ENCODE results near the gene ATG7.
A peak's percentile ranks its signal among the peaks of the same experiment; 100 is the strongest.

The ATG7 gene

DNA sequence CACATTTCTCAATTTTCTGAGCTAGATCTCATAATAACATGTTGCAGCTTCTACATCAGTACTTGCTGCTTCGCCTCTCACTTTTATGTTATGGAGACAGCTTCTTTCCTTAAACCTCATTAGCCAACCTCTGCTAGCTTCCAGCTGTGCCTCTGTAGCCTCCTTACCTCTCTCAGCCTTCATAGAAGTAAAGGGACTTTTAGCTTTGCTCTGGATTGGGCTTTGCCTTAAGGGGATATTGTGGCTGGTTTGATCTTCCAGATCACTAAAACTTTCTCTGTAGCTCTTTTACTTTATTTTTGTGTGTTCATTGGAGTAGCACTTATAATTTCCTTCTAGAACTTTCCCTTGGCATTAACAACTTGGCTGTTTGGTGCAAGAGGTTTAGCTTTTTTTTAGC is 150.1 kb downstream of the ATG7 start:
- no peak overlapping the region for H3K4me3 ChIP-seq
- H3K27ac ChIP-seq, result no peak overlapping the region
- DNase-seq (ENCODE audit: low spot score), result no peak
- TF ChIP-seq, protein P1, sequence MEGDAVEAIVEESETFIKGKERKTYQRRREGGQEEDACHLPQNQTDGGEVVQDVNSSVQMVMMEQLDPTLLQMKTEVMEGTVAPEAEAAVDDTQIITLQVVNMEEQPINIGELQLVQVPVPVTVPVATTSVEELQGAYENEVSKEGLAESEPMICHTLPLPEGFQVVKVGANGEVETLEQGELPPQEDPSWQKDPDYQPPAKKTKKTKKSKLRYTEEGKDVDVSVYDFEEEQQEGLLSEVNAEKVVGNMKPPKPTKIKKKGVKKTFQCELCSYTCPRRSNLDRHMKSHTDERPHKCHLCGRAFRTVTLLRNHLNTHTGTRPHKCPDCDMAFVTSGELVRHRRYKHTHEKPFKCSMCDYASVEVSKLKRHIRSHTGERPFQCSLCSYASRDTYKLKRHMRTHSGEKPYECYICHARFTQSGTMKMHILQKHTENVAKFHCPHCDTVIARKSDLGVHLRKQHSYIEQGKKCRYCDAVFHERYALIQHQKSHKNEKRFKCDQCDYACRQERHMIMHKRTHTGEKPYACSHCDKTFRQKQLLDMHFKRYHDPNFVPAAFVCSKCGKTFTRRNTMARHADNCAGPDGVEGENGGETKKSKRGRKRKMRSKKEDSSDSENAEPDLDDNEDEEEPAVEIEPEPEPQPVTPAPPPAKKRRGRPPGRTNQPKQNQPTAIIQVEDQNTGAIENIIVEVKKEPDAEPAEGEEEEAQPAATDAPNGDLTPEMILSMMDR (IDR thresholded peaks at IDR 0.05), result no peak

DNA sequence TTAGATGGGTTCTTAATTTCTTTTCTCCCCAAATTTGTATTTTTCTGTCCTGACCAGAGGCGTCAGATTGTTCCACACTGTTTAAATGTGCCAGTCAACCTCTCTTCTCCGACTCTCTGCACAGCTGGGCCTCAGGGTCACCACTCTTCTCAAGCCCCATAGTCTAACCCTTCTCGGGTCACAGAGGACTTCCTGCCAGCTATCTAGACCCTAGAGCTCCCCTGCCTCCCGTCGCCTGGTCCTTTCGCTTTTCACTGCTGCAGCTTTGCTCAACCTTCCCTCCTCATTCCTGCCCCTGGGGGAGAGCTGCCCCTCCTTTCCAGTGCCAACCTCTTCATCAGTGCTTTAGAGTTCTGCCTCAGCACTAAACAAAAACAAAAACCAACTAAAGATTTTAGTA is 151.7 kb downstream of the ATG7 start:
- Histone ChIP-seq H3K27ac (no peak overlapping the region), H3K4me3 (no peak overlapping the region)
- TF ChIP-seq, protein P1 (IDR thresholded peaks at IDR 0.05), result no peak
- no peak for DNase-seq (ENCODE audit: low spot score)

DNA sequence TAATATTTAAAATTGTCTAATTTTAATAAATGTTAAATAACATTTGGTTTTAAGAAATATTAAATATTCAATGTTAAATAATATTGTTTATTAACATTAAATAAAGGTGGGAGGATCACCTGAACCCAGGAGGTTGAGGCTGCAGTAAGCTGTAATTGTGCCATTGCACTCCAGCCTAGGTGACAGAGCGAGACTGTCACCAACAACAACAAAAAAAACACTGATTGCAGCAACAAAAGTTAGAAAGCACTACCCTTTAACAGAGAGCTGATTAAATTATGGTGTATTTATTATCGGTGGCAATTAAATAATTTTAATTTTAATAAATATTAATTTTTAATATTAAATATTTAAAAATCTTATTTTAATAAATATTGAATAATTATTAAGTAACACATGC is 152.1 kb downstream of the ATG7 start:
- H3K4me3 ChIP-seq, result no peak overlapping the region
- H3K27ac ChIP-seq, result no peak overlapping the region
- TF ChIP-seq, protein P1 (IDR thresholded peaks at IDR 0.05), result no peak
- no peak for DNase-seq (ENCODE audit: low spot score)

DNA sequence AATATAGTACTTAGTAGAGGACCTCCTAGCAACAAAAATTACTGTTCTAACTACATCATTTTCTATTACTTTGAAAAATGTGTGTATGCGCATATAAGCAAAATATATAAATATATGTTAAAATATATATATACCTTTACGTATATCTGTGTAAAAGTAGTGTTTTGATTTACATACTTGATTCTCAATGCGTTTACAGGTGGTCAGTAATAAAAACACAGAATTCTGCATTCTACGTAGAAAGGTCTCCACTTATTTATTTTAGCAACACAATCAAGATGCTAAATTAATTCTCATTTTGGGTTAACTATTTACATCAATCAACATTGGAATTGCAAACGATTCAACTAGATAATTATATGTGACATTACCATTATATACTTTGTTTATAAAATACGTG is 158.0 kb downstream of the ATG7 start:
- TF ChIP-seq, protein P1 (IDR thresholded peaks at IDR 0.05), result no peak
- no peak overlapping the region for H3K27ac ChIP-seq

DNA sequence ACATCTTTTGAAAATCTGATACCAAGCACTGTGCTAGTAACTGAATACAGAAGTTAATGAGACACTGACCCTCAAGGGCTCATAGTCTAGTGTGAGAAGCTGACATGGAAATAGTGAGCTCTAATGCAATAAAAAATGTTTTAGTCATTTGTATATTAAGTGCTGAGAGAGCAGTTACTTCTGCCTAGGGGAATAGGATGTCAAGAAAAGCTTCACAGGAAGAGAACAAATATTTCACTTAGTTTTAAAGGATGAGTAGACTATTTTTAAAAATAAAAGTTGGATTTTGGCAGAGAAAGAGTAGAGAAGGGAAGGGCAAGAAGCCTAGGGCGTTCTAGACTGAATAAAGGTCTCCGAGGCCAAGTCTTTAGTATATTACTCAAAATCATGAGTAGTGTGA is 158.4 kb downstream of the ATG7 start:
- no peak for DNase-seq (ENCODE audit: low spot score)
- TF ChIP-seq, protein P1 (IDR thresholded peaks at IDR 0.05), result no peak
- no peak overlapping the region for H3K4me3 ChIP-seq
- H3K27ac ChIP-seq, result peak overlapping the region in 1 of 2 donors; percentile 53

More for the DNA sequence above, 158.0 kb downstream of the ATG7 start:
- no peak for DNase-seq (ENCODE audit: low spot score)
- H3K4me3 ChIP-seq, result no peak overlapping the region

DNA sequence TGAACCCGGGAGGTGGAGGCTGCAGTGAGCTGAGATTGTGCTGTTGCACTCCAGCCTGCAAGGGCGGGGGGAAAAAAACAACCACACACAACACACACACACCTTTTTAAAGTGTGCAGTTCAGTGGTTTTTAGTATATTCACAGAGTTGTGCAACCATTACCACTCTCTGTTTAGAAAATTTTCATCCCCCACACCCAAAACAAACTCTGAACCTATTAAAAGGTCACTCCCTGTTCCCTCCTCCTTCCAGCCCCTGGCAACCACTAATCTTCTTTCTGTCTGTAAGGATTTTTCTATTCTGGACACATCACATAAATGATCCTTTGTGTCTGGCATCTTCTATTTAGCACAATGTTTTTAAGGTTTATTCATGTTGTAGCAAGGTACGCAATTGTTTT is 159.1 kb downstream of the ATG7 start:
- no peak for DNase-seq (ENCODE audit: low spot score)
- Histone ChIP-seq H3K4me3 (no peak overlapping the region), H3K27ac (peak overlapping the region in 1 of 2 donors; percentile 53)
- TF ChIP-seq, protein P1 (IDR thresholded peaks at IDR 0.05), result no peak

DNA sequence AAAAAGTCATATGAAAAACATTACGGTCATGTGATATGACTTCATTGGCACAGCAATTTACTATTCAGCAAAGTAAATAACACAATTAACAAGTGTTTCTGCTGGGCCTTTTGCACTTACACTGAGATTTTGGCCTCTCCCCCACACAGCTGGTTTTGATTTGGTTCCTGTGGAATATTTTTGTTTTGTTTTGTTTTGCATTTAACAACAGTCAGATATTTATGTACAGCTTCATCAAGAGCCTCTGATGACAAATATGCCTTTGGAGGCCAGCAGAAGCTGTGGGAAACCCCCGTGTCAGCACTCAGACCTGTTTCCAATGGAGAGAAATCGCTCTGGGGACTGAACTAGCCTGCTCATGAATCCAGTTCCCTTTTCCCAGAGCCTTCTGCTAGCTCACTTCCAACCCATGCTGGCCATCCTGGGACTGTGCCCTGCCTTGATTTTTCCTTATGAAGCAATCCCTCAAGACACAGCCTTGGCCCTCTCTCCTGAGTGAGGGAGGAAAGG is 161.9 kb downstream of the ATG7 start:
- TF ChIP-seq, protein P1 (IDR thresholded peaks at IDR 0.05), result no peak
- H3K27ac ChIP-seq, result peak overlapping the region; percentile 57 to 59
- DNase-seq (ENCODE audit: low spot score), result peak; percentile 77
- H3K4me3 ChIP-seq, result peak overlapping the region; percentile 12

All from coronary artery (tissue), 2 donors.